Adrenal gland (tissue), 12 donors: ENCODE measurements around the gene DEK. TPM values are rescaled to one million over a fixed set of nuclear protein-coding genes. Genes with fewer than 3 reads are reported as not detected.

Experiments used
- DNase-seq, 7 donors: peaks; one replicate each; pipeline ENCODE4 v3.0.0-alpha.2; 2019 to 2020
- H3K27ac ChIP-seq, 5 donors: fragments of 200-600 bp; sonication (generic) in 4 of 5; 1 replicate in 3 of 5; 2 replicates in 2 of 5; pipeline versions ENCODE4 v1.5.1 to v1.8.0; 2016 to 2020; ENCODE audit warnings: mild to moderate bottlenecking in 1 of 5
- H3K27me3 ChIP-seq: fragments of 200-600 bp; 2 replicates; pipeline ENCODE4 v1.8.0; 2021
- H3K36me3 ChIP-seq, 2 donors: fragments of 200-600 bp; replicated peaks in 1 of 2; 1 replicate in 1 of 2; 2 replicates in 1 of 2; pipeline versions ENCODE4 v1.5.1 to v1.8.0; 2018 to 2022
- H3K4me1 ChIP-seq, 2 donors: fragments of 200-600 bp; replicated peaks in 1 of 2; 1 replicate in 1 of 2; 2 replicates in 1 of 2; pipeline versions ENCODE4 v1.5.1 to v1.8.0; 2018 to 2021
- H3K4me3 ChIP-seq, 4 donors: fragments of 200-600 bp; sonication (generic) in 3 of 4; one replicate each; pipeline ENCODE4 v1.5.1; 2016 to 2018
- H3K9me3 ChIP-seq, 3 donors: fragments of 200-600 bp; sonication (generic) in 1 of 3; replicated peaks in 1 of 3; 1 replicate in 2 of 3; 2 replicates in 1 of 3; pipeline versions ENCODE4 v1.5.1 to v1.8.0; 2016 to 2021
- CTCF ChIP-seq, 6 experiments: fragments of 450-650 bp in 4 of 6; fragments of 200-600 bp in 2 of 6; sonication (generic) in 1 of 6; IDR thresholded peaks; 1 replicate in 5 of 6; 2 replicates in 1 of 6; pipeline versions ENCODE4 v1.5.1 to v1.8.0; 2016 to 2021; ENCODE audit warnings: antibody characterized with exemption in 6 of 6, mild to moderate bottlenecking in 2 of 6, moderate library complexity in 1 of 6
- POLR2A ChIP-seq, 2 donors: fragments of 450-650 bp; IDR thresholded peaks; one replicate each; pipeline ENCODE4 v1.6.1; 2017; ENCODE audit warnings: antibody characterized with exemption in 2 of 2, mild to moderate bottlenecking in 2 of 2, moderate library complexity in 1 of 2
- WGBS, 4 donors: extraction: QIAGEN DNeasy Blood & Tissue Kit in 2 of 4; methylation state at CpG; one replicate each; pipeline versions ENCODE4 v1.1.5 to v1.1.7; 2013 to 2017; 5-methylcytosine and 5-hydroxymethylcytosine counted together
- intact Hi-C, 2 donors: fragments of 100-400 bp; cut with DNase I; formaldehyde crosslinking; loops; one replicate each; pipeline versions ENCODE4 v1.14.1 to v1.15.0; 2022 to 2023
- polyA plus RNA-seq, 3 donors: library from polyadenylated mRNA; stranded (reverse); fragments of 200-250 nt in 2 of 3; fragments of 350-450 nt in 1 of 3; fragmentation: Illumina TruSeq in 1 of 3; extraction: RNeasy Lipid Tissue Mini Kit (QIAGEN cat#74804) in 1 of 3; gene quantifications; one replicate each; pipeline ENCODE4 v1.2.3, GENCODE V29; 2013 to 2014
- total RNA-seq, 9 donors: library from RNA; depleted of rRNA in 4 of 9; stranded (reverse); fragments of >200 nt in 4 of 9; fragments of 120-200 nt in 1 of 9; fragmentation: NEBNext Ultra II Directional in 1 of 9; extraction: Animal tissue kit (Norgen Biotek cat#: 25700) in 1 of 9; gene quantifications; one replicate each; pipeline versions ENCODE4 v1.1.0 to v1.2.4, GENCODE V29; 2013 to 2023
- donor health status: healthy with polysubstance abuse.
- donor health status: Bipolar disorder and iron deficiency.
- donor health status: DM: yes; HTN: yes; CAD: no.
- donor health status: DM: no; HTN: no; CAD: no.
- donor health status: DM: no; HTN: no; CAD: no.
- donor health status: DM: yes; HTN: yes; CAD: no.

The DEK gene
- total and polyA plus RNA-seq, 12 donors = 15.7 to 103 (median 61.3) TPM

GRCh38 chr6:18262702-18263417 lies 1.5 kb downstream of the DEK start:
- Histone ChIP-seq H3K27ac (no peak overlapping the region), H3K4me3 (peak overlapping the region in 3 of 4 donors; percentile 20 to 100 (median 90)), H3K27me3 (no peaks in the 10 kb centered on the region), H3K4me1 (peaks cover 9 to 28% of the 10 kb centered on the region in 2 donors), H3K9me3 (no peaks in the 10 kb centered on the region), H3K36me3 (no peaks in the 10 kb centered on the region)
- 11 to 17% (median 13%) methylated on average over 18 of the region's 18 CpGs for WGBS, 4 donors
- TF ChIP-seq CTCF (IDR thresholded peaks at IDR 0.05) (no peak), POLR2A (IDR thresholded peaks at IDR 0.05) (no peak)
- DNase-seq = no peak
- intact Hi-C loops = loop anchor here (10.0 kb wide), 1 partner anchor 108 kb away; the partner anchor contains the start of genes KDM1B (in 2 of the 2) and TPMT (in 2 of the 2)

GRCh38 chr6:18261877-18262276 lies 2.5 kb downstream of the DEK start:
- Histone ChIP-seq H3K36me3 (peaks cover 0 to 7% of the 10 kb centered on the region in 2 donors), H3K27ac (no peak overlapping the region), H3K4me1 (peaks cover 9 to 28% of the 10 kb centered on the region in 2 donors), H3K4me3 (no peak overlapping the region), H3K27me3 (no peaks in the 10 kb centered on the region), H3K9me3 (no peaks in the 10 kb centered on the region)
- WGBS, 4 donors = 85 to 89% (median 88%) methylated on average over 6 of the region's 6 CpGs
- DNase-seq = no peak
- TF ChIP-seq CTCF (IDR thresholded peaks at IDR 0.05) = no peak
- no peak for TF ChIP-seq POLR2A (IDR thresholded peaks at IDR 0.05)
- intact Hi-C loops = loop anchor here (10.0 kb wide), 1 partner anchor 107 kb away; the partner anchor contains the start of genes KDM1B (in 2 of the 2) and TPMT (in 2 of the 2)

DNA sequence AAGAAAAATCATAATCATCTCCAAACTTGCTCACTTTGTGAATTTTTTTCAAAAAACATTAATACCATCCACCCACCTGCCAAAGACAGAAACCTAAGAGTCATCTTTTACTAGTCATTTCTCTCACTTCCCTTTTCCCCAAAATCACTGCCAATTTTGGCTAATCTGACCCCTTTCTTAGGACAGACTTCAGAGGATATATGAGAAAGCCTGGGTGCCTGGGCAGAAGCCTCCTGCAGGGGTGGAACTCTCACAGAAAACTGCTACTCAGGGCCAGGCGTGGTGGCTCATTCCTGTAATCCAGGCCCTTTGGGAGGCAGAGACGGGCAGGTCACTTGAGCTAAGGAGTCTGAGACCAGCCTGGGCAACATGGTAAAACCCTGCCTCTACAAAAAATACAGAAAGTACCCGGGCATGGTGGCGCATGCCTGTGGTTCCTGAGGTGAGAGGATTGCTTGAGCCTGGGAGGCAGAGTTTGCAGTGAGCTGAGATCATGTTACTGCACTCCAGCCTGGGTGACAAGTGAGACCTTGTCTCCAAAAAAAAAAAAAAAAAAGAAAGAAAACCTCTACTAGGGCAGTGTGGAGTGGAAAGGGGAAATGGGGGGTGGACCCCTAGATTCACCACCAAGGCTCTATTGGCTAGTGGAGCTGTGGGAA lies 3.8 kb downstream of the DEK start:
- intact Hi-C loops = loop anchor here (10.0 kb wide), 1 partner anchor 106 kb away; the partner anchor contains the start of genes KDM1B (in 2 of the 2) and TPMT (in 2 of the 2)
- Histone ChIP-seq H3K9me3 (no peaks in the 10 kb centered on the region), H3K4me3 (no peak overlapping the region), H3K36me3 (peaks cover 0 to 15% of the 10 kb centered on the region in 2 donors), H3K27ac (peak overlapping the region in 1 of 5 donors; percentile 21), H3K27me3 (no peaks in the 10 kb centered on the region), H3K4me1 (peaks cover 9 to 28% of the 10 kb centered on the region in 2 donors)
- 56 to 83% (median 63%) methylated on average over 3 to 4 of the region's 4 CpGs for WGBS, 4 donors
- TF ChIP-seq POLR2A (IDR thresholded peaks at IDR 0.05) (no peak), CTCF (IDR thresholded peaks at IDR 0.05) (peak in 1 of 6 experiments; percentile 16)
- peak in 3 of 7 donors; percentile 24 to 29 (median 28) for DNase-seq
